HFF-Myc (cell line): ENCODE data around the gene LRRC4C.
"Not testable (repeated sequence)": the region's sequence is repeated elsewhere in the genome, so short reads cannot be mapped to it uniquely, and the experiment has no call there.

Experiments used
- DNase-seq: peaks from one replicate; pipeline ENCODE4 v3.0.0-alpha.2; 2011; ENCODE audit warnings: low read depth; ENCODE audit errors: extremely low read depth
- H3K4me3 ChIP-seq: replicated peaks from 2 replicates; pipeline ENCODE4 v1.5.1; 2011; ENCODE audit warnings: low read depth, mild to moderate bottlenecking, control low read depth, low read length
- CTCF ChIP-seq: IDR thresholded peaks from 2 replicates; pipeline ENCODE4 v1.5.1; 2012; ENCODE audit warnings: mild to moderate bottlenecking, low read depth, low read length, control low read depth; ENCODE audit errors: missing control alignments

The LRRC4C gene

GRCh38 chr11:41045266-41045665 lies 414.2 kb downstream of the LRRC4C start:
- no peak for TF ChIP-seq CTCF
- no peak for DNase-seq
- H3K4me3 ChIP-seq: no peak overlapping the region

- no peak for TF ChIP-seq CTCF
- no peak for DNase-seq
- H3K4me3 ChIP-seq: no peak overlapping the region
Measured at GRCh38 chr11:41044747-41045146, 414.7 kb downstream of the LRRC4C start.

GRCh38 chr11:41042688-41043087 lies 416.8 kb downstream of the LRRC4C start:
- H3K4me3 ChIP-seq: no peak overlapping the region
- no peak for DNase-seq

GRCh38 chr11:41040474-41040873 lies 419.0 kb downstream of the LRRC4C start:
- no peak overlapping the region for H3K4me3 ChIP-seq
- DNase-seq: no peak
- no peak for TF ChIP-seq CTCF

More at GRCh38 chr11:41042688-41043087, 416.8 kb downstream of the LRRC4C start:
- TF ChIP-seq CTCF: no peak

GRCh38 chr11:41039592-41039991 lies 419.9 kb downstream of the LRRC4C start:
- H3K4me3 ChIP-seq: no peak overlapping the region
- DNase-seq: no peak
- no peak for TF ChIP-seq CTCF

GRCh38 chr11:41031551-41032060 lies 427.8 kb downstream of the LRRC4C start:
- DNase-seq: no peak
- no peak for TF ChIP-seq CTCF

GRCh38 chr11:41020259-41020658 lies 439.2 kb downstream of the LRRC4C start:
- DNase-seq: no peak
- no peak overlapping the region for H3K4me3 ChIP-seq
- TF ChIP-seq CTCF: no peak

More at GRCh38 chr11:41031551-41032060, 427.8 kb downstream of the LRRC4C start:
- no peak overlapping the region for H3K4me3 ChIP-seq

- not testable (repeated sequence) for DNase-seq, H3K4me3 ChIP-seq
Measured at GRCh38 chr11:41019666-41020065, 439.8 kb downstream of the LRRC4C start.
